Measurements from ENCODE around the gene DAPK1.

DNA sequence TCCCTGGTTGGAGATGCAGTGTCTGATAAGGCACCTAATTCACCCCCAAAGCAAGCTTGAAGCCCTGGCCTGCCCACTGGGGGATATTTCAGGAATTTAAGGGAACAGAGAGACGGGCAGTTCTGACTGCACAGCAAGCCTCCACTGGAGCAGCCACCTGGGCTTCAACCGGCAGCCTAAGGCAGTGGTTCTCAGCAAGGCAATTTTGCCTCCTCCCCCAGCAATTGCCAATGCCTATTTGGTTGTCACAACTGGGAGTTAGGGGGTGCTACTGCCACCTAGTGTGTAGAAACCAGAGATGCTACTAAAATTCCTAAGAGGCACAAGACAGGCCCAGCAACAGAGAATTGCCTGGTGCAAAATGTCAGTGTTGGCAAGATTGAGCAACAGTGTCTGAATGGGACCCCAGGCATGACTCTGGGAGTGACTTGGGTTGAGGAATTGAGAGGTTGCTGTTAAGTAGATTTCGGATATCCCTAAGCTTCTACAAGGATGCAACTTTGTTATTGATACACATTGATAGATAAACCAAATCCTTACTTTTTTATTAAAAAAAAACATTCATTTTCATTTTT lies 169.6 kb downstream of the DAPK1 start:
- TF ChIP-seq, protein P1, sequence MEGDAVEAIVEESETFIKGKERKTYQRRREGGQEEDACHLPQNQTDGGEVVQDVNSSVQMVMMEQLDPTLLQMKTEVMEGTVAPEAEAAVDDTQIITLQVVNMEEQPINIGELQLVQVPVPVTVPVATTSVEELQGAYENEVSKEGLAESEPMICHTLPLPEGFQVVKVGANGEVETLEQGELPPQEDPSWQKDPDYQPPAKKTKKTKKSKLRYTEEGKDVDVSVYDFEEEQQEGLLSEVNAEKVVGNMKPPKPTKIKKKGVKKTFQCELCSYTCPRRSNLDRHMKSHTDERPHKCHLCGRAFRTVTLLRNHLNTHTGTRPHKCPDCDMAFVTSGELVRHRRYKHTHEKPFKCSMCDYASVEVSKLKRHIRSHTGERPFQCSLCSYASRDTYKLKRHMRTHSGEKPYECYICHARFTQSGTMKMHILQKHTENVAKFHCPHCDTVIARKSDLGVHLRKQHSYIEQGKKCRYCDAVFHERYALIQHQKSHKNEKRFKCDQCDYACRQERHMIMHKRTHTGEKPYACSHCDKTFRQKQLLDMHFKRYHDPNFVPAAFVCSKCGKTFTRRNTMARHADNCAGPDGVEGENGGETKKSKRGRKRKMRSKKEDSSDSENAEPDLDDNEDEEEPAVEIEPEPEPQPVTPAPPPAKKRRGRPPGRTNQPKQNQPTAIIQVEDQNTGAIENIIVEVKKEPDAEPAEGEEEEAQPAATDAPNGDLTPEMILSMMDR (IDR thresholded peaks at IDR 0.05) = peak in 2 of 6 experiments; percentile 12 to 17
- no peak for TF ChIP-seq POLR2A (IDR thresholded peaks at IDR 0.05)

Data from adrenal gland (tissue), 5 donors.